ENCODE results near the gene ATAD1.

- TF ChIP-seq, protein P1, sequence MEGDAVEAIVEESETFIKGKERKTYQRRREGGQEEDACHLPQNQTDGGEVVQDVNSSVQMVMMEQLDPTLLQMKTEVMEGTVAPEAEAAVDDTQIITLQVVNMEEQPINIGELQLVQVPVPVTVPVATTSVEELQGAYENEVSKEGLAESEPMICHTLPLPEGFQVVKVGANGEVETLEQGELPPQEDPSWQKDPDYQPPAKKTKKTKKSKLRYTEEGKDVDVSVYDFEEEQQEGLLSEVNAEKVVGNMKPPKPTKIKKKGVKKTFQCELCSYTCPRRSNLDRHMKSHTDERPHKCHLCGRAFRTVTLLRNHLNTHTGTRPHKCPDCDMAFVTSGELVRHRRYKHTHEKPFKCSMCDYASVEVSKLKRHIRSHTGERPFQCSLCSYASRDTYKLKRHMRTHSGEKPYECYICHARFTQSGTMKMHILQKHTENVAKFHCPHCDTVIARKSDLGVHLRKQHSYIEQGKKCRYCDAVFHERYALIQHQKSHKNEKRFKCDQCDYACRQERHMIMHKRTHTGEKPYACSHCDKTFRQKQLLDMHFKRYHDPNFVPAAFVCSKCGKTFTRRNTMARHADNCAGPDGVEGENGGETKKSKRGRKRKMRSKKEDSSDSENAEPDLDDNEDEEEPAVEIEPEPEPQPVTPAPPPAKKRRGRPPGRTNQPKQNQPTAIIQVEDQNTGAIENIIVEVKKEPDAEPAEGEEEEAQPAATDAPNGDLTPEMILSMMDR (IDR thresholded peaks at IDR 0.05) = no peak
- no peak for TF ChIP-seq POLR2A (IDR thresholded peaks at IDR 0.05)
Observed at GRCh38 chr10:87841186-87841585, 23.2 kb upstream of the ATAD1 start.

All from Peyer's patch (tissue), 4 donors.